ENCODE results near the gene NCR1.

The NCR1 gene

DNA sequence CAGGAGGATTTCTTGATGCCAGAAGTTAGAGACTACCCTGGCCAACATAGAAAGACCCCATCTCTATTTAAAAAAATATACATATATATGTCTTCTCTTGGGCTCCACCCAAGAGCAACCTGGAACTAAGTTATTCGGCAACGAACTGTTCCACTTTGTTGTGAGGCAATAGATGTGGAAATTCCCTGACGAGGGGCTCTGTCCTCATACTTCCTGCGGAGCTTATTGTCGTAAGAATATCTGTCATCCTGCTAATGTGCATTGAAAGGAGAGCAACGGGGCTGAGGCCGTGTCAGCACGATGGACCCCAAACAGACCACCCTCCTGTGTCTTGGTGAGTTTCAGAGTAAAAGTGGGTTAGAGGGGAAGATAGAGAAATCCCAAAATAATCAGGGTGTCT is 32.0 kb upstream of the NCR1 start, which contains the start of gene FCAR (continued):
- TF ChIP-seq, protein P1, sequence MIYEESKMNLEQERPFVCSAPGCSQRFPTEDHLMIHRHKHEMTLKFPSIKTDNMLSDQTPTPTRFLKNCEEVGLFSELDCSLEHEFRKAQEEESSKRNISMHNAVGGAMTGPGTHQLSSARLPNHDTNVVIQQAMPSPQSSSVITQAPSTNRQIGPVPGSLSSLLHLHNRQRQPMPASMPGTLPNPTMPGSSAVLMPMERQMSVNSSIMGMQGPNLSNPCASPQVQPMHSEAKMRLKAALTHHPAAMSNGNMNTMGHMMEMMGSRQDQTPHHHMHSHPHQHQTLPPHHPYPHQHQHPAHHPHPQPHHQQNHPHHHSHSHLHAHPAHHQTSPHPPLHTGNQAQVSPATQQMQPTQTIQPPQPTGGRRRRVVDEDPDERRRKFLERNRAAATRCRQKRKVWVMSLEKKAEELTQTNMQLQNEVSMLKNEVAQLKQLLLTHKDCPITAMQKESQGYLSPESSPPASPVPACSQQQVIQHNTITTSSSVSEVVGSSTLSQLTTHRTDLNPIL (CRISPR knock-in tag; IDR thresholded peaks at IDR 0.05; ENCODE audit: low read depth): no peak
- TF ChIP-seq ISL1 (CRISPR knock-in tag; IDR thresholded peaks at IDR 0.05) (no peak), CSDC2 (CRISPR knock-in tag; IDR thresholded peaks at IDR 0.05) (no peak)

DNA sequence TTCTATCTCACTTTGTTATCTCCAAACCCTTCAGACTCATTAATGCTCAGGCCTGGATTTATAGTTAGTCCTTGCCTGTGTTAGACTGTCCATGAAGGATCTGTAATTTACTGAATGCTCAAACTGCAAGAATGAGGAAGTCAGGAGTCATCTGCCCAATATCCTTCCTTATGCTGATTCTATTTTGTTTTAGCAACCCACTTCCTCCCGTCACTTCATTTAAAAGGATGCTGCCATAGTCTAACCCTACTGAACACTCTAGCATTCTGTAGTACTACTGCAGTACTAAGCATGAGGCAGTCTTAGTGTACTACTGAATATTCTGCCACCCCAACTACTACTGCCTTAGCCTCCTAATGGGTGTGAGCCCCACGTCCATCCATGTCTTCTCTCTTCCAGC is 30.4 kb upstream of the NCR1 start:
- no peak for ATAC-seq
- no peak for TF ChIP-seq OSR1 (CRISPR knock-in tag; IDR thresholded peaks at IDR 0.05)
- TF ChIP-seq RARB (CRISPR knock-in tag; IDR thresholded peaks at IDR 0.05): no peak
- TF ChIP-seq ISL1 (CRISPR knock-in tag; IDR thresholded peaks at IDR 0.05): no peak
- TF ChIP-seq PPARA (CRISPR knock-in tag; IDR thresholded peaks at IDR 0.05; ENCODE audit: borderline replicate concordance): no peak

DNA sequence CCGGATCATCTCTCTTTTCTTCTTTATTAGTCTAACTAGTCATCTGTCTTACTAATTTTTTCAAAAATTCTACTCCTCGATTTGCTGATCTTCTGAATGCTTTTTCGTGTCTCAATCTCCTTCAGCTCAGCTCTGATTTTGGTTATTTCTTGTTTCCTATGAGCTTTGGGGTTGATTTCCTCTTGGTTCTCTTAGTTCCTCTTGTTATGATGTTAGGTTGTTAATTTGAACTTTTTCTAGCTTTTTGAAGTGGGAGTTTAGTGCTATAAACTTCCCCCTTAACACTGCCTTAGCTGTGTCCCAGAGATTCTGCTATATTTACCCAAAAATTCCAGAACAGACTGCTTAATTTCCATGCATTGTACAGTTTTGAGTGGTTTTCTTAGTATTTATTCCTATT is 28.5 kb upstream of the NCR1 start:
- ATAC-seq: no peak

DNA sequence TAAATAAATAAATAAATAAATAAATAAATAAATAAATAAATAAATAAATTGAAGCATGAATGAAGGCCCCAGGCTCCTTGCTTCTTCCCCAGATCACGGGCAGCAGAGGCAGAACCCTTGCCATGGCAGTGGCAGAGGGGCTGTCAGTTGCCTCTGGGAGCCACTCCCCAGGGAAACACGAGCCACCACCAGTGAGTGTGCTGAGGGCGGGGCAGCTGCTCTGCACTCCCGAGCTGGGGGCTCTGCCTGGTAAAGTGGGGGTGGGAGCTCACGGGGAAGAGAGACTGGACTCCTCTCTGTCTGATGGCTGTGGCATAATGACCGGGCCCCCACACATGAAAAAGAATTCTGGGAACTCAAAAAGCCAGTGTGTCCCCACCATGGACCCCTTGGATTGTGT is 24.1 kb upstream of the NCR1 start:
- no peak for ATAC-seq
- TF ChIP-seq ISL1 (CRISPR knock-in tag; IDR thresholded peaks at IDR 0.05) (no peak), TCF4 (CRISPR knock-in tag; IDR thresholded peaks at IDR 0.05; ENCODE audit: borderline replicate concordance) (no peak), ZFP3 (CRISPR knock-in tag; IDR thresholded peaks at IDR 0.05) (no peak), ARNTL (CRISPR knock-in tag; IDR thresholded peaks at IDR 0.05; ENCODE audit: borderline replicate concordance, low read depth) (no peak), RARB (CRISPR knock-in tag; IDR thresholded peaks at IDR 0.05) (no peak), BACH2 (CRISPR knock-in tag; IDR thresholded peaks at IDR 0.05; ENCODE audit: borderline replicate concordance) (no peak)
- TF ChIP-seq, protein P1 (CRISPR knock-in tag; IDR thresholded peaks at IDR 0.05; ENCODE audit: low read depth): no peak
- TF ChIP-seq, protein P2, sequence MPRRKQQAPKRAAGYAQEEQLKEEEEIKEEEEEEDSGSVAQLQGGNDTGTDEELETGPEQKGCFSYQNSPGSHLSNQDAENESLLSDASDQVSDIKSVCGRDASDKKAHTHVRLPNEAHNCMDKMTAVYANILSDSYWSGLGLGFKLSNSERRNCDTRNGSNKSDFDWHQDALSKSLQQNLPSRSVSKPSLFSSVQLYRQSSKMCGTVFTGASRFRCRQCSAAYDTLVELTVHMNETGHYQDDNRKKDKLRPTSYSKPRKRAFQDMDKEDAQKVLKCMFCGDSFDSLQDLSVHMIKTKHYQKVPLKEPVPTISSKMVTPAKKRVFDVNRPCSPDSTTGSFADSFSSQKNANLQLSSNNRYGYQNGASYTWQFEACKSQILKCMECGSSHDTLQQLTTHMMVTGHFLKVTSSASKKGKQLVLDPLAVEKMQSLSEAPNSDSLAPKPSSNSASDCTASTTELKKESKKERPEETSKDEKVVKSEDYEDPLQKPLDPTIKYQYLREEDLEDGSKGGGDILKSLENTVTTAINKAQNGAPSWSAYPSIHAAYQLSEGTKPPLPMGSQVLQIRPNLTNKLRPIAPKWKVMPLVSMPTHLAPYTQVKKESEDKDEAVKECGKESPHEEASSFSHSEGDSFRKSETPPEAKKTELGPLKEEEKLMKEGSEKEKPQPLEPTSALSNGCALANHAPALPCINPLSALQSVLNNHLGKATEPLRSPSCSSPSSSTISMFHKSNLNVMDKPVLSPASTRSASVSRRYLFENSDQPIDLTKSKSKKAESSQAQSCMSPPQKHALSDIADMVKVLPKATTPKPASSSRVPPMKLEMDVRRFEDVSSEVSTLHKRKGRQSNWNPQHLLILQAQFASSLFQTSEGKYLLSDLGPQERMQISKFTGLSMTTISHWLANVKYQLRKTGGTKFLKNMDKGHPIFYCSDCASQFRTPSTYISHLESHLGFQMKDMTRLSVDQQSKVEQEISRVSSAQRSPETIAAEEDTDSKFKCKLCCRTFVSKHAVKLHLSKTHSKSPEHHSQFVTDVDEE (CRISPR knock-in tag; IDR thresholded peaks at IDR 0.05): no peak
- TF ChIP-seq, protein P3, sequence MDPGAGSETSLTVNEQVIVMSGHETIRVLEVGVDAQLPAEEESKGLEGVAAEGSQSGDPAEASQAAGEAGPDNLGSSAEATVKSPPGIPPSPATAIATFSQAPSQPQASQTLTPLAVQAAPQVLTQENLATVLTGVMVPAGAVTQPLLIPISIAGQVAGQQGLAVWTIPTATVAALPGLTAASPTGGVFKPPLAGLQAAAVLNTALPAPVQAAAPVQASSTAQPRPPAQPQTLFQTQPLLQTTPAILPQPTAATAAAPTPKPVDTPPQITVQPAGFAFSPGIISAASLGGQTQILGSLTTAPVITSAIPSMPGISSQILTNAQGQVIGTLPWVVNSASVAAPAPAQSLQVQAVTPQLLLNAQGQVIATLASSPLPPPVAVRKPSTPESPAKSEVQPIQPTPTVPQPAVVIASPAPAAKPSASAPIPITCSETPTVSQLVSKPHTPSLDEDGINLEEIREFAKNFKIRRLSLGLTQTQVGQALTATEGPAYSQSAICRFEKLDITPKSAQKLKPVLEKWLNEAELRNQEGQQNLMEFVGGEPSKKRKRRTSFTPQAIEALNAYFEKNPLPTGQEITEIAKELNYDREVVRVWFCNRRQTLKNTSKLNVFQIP (CRISPR knock-in tag; IDR thresholded peaks at IDR 0.05; ENCODE audit: borderline replicate concordance, low read depth): no peak
- TF ChIP-seq, protein P4, sequence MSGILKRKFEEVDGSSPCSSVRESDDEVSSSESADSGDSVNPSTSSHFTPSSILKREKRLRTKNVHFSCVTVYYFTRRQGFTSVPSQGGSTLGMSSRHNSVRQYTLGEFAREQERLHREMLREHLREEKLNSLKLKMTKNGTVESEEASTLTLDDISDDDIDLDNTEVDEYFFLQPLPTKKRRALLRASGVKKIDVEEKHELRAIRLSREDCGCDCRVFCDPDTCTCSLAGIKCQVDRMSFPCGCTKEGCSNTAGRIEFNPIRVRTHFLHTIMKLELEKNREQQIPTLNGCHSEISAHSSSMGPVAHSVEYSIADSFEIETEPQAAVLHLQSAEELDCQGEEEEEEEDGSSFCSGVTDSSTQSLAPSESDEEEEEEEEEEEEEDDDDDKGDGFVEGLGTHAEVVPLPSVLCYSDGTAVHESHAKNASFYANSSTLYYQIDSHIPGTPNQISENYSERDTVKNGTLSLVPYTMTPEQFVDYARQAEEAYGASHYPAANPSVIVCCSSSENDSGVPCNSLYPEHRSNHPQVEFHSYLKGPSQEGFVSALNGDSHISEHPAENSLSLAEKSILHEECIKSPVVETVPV (CRISPR knock-in tag; IDR thresholded peaks at IDR 0.05): no peak

More for the DNA sequence above, 28.5 kb upstream of the NCR1 start:
- TF ChIP-seq, protein P2 (CRISPR knock-in tag; IDR thresholded peaks at IDR 0.05): no peak
- TF ChIP-seq, protein P4 (CRISPR knock-in tag; IDR thresholded peaks at IDR 0.05): no peak
- TF ChIP-seq ZFP30 (CRISPR knock-in tag; IDR thresholded peaks at IDR 0.05) (no peak), ESRRG (CRISPR knock-in tag; IDR thresholded peaks at IDR 0.05) (no peak), ZNF70 (CRISPR knock-in tag; IDR thresholded peaks at IDR 0.05) (no peak), PPARA (CRISPR knock-in tag; IDR thresholded peaks at IDR 0.05; ENCODE audit: borderline replicate concordance) (no peak), TCF4 (CRISPR knock-in tag; IDR thresholded peaks at IDR 0.05; ENCODE audit: borderline replicate concordance) (no peak), ARNTL (CRISPR knock-in tag; IDR thresholded peaks at IDR 0.05; ENCODE audit: borderline replicate concordance, low read depth) (no peak), ZNF8 (CRISPR knock-in tag; IDR thresholded peaks at IDR 0.05) (no peak), CSDC2 (CRISPR knock-in tag; IDR thresholded peaks at IDR 0.05) (no peak), OSR1 (CRISPR knock-in tag; IDR thresholded peaks at IDR 0.05) (no peak)
- TF ChIP-seq, protein P5, sequence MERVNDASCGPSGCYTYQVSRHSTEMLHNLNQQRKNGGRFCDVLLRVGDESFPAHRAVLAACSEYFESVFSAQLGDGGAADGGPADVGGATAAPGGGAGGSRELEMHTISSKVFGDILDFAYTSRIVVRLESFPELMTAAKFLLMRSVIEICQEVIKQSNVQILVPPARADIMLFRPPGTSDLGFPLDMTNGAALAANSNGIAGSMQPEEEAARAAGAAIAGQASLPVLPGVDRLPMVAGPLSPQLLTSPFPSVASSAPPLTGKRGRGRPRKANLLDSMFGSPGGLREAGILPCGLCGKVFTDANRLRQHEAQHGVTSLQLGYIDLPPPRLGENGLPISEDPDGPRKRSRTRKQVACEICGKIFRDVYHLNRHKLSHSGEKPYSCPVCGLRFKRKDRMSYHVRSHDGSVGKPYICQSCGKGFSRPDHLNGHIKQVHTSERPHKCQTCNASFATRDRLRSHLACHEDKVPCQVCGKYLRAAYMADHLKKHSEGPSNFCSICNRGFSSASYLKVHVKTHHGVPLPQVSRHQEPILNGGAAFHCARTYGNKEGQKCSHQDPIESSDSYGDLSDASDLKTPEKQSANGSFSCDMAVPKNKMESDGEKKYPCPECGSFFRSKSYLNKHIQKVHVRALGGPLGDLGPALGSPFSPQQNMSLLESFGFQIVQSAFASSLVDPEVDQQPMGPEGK (CRISPR knock-in tag; IDR thresholded peaks at IDR 0.05; ENCODE audit: borderline replicate concordance): no peak

All from SK-N-SH treated with all-trans-retinoic acid at 6 μM for 48 hours (cell line).